ENCODE measurements around the gene HACD4.

HACD4 gene

DNA sequence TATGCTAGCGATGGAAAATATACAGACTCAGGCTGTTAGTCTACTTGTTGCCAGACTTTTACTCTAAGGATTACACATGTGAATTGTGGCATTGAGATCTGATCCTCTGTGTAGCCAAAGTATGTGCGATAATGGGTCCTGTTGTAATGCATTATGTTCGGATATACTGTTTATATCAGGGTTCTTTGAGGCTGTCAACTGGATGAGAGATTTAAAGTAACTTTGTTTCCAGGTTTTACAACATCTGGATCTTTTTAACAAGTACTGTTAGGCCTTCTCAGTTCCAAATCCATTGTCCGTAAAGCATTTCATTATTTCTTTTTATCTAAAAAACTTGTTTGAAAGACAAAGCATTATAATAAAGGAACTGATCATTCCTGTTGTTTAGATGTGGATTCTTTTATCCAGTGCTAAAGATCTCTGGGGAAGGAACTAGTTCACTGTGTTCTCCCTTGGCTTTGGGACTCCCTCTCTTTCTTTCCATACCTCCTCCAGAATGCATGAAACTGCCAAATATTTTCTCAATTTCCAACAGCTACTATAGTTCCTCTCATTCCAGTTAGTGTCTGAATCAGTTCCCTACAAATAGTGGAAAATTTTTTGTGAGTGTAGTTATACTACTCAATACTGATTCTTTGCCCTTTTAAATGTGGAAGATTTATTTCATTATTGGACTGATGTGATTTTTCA is 68.8 kb downstream of the HACD4 start:
- DNase-seq = no peak

- no peak for DNase-seq
Measured at GRCh38 chr9:20950707-20951106, 80.7 kb downstream of the HACD4 start.

All from NK-92 treated with Interleukin-12 subunit alpha and Interleukin-12 subunit beta, amount 100 ng/mL, for 24 hours (cell line).